SK-N-SH treated with all-trans-retinoic acid at 6 μM for 48 hours (cell line): ENCODE results near the gene PRDX6.

Source experiments
- RARB ChIP-seq: fragments of 250-450 bp; sonication (Bioruptor Pico); IDR thresholded peaks from 2 replicates; pipeline ENCODE4 v1.8.0; 2021; ENCODE audit warnings: mild to moderate bottlenecking, moderate library complexity
- TOX ChIP-seq: fragments of 250-450 bp; sonication (Bioruptor Pico); IDR thresholded peaks from 2 replicates; pipeline ENCODE4 v1.8.0; 2021; ENCODE audit warnings: mild to moderate bottlenecking, moderate library complexity, borderline replicate concordance
- ZFP30 ChIP-seq: fragments of 450-650 bp; formaldehyde crosslinking; IDR thresholded peaks from 2 replicates; pipeline ENCODE4 v1.5.0; 2022; ENCODE audit warnings: mild to moderate bottlenecking, moderate library complexity
- ZNF565 ChIP-seq: fragments of 450-650 bp; formaldehyde crosslinking; conservative IDR thresholded peaks from 2 replicates; pipeline ENCODE4 v1.5.0; 2020; ENCODE audit warnings: low read depth, mild to moderate bottlenecking, moderate library complexity
- TF ChIP-seq, protein P1 (sequence below): fragments of 250-450 bp; sonication (Bioruptor Pico); IDR thresholded peaks from 2 replicates; pipeline ENCODE4 v1.8.0; 2020; ENCODE audit warnings: mild to moderate bottlenecking, moderate library complexity, borderline replicate concordance

DNA sequence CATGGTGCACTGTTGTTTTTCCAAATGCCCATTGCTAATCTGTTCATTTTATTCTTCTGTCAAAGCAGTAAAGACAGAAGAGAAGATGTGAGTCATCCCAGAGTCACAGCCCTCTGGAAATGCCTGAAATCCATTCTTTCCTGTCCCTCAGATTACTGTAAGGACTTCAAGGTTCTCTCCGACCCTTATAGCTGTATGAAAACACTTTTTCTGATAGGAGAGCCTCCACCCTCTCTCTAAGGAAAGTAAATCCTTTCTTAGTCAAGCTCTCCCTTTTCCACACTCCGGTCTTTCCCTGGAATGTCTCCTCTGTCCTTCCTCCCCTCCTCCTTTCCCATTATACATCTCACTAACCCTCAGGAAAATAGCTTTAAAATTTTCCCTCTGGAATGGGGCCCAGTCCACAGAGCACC is 3.5 kb upstream of the PRDX6 start:
- TF ChIP-seq ZFP30 (CRISPR knock-in tag): no peak
- TF ChIP-seq, protein P1, sequence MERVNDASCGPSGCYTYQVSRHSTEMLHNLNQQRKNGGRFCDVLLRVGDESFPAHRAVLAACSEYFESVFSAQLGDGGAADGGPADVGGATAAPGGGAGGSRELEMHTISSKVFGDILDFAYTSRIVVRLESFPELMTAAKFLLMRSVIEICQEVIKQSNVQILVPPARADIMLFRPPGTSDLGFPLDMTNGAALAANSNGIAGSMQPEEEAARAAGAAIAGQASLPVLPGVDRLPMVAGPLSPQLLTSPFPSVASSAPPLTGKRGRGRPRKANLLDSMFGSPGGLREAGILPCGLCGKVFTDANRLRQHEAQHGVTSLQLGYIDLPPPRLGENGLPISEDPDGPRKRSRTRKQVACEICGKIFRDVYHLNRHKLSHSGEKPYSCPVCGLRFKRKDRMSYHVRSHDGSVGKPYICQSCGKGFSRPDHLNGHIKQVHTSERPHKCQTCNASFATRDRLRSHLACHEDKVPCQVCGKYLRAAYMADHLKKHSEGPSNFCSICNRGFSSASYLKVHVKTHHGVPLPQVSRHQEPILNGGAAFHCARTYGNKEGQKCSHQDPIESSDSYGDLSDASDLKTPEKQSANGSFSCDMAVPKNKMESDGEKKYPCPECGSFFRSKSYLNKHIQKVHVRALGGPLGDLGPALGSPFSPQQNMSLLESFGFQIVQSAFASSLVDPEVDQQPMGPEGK (CRISPR knock-in tag): no peak
- TF ChIP-seq TOX (CRISPR knock-in tag): no peak
- no peak for TF ChIP-seq RARB
- no peak for TF ChIP-seq ZNF565
